Hepatocyte (in vitro differentiated cells): ENCODE results near the gene PLCB2.

Source experiments
- CTCF ChIP-seq: fragments of 200-600 bp; sonication (generic); IDR thresholded peaks from 2 replicates; pipeline ENCODE4 v1.5.1; 2016; ENCODE audit warnings: antibody characterized with exemption, mild to moderate bottlenecking; ENCODE audit not compliant: poor library complexity
- EZH2 ChIP-seq: fragments of 200-600 bp; sonication (generic); IDR thresholded peaks from 2 replicates; pipeline ENCODE4 v1.6.1; 2016; ENCODE audit warnings: antibody characterized with exemption, mild to moderate bottlenecking, borderline replicate concordance
- EZH2phosphoT487 ChIP-seq: fragments of 200-600 bp; sonication (generic); IDR thresholded peaks from one replicate; pipeline ENCODE4 v1.6.1; 2018; ENCODE audit warnings: antibody characterized with exemption, mild to moderate bottlenecking, low read depth, moderate library complexity; ENCODE audit not compliant: unreplicated experiment, severe bottlenecking

DNA sequence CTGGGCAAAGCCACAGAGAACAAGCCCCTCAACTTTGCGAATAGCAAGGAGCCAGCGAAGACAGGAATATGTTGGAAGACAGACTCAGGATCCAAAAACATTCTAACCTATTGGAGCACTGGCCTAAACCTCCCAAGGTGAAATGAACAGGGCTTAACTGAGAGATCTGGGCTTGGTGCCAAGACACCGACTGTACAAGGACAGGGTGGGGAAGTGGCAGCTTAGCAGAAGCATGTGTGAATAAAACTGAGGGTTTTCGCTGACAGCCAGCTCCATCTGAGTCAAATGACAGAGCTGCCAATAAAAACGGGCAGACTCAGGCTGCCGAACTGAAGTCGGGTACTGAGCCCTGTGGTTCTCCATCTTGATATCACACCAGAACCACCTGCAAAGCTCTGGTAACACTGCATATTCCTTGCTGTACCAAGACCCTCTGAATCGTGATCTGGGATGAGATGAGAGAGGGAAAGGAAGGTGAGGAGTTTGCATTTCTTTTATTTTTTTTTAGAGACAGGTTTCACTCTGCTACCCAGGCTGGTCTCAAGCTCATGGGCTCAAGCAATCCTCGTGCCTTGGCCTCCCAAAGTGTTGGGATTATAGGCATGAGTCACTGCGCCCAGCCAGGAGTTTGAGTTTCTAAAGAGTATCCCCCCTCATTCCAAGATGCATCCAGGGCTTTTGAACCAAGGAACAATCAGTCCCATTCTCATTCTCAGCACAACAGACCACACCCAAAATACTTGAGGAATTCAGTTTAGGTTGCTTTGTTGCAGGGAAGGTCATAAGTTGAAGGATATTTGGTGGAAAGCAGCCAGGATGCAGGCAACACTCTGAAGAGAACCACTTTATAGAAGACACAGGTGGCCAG, 6.0 kb upstream of the PLCB2 start:
- TF ChIP-seq CTCF (no peak), EZH2 (no peak), EZH2phosphoT487 (no peak)
